Loucy (cell line): ENCODE measurements around the gene DNAH17.

Experiments used
- H2AFZ ChIP-seq: fragments of 200-600 bp; sonication (generic); 2 replicates; pipeline ENCODE4 v1.6.0; 2016; ENCODE audit warnings: antibody characterized with exemption, mild to moderate bottlenecking, low read length, moderate library complexity
- H3F3A ChIP-seq: fragments of 200-600 bp; 2 replicates; pipeline ENCODE4 v1.6.0; 2016; ENCODE audit warnings: antibody characterized with exemption, low read depth, mild to moderate bottlenecking
- H3K27me3 ChIP-seq: fragments of 200-600 bp; sonication (generic); 2 replicates; pipeline ENCODE4 v1.6.1; 2014; ENCODE audit warnings: low read length, mild to moderate bottlenecking; ENCODE audit not compliant: insufficient read depth, poor library complexity, severe bottlenecking
- H3K36me3 ChIP-seq: fragments of 200-600 bp; sonication (generic); 2 replicates; pipeline ENCODE4 v1.6.1; 2016; ENCODE audit warnings: low read length; ENCODE audit not compliant: insufficient read depth
- H3K4me1 ChIP-seq: fragments of 200-600 bp; sonication (generic); 2 replicates; pipeline ENCODE4 v1.5.1; 2014; ENCODE audit warnings: low read length, mild to moderate bottlenecking; ENCODE audit not compliant: insufficient read depth, poor library complexity, severe bottlenecking
- H3K4me2 ChIP-seq: fragments of 200-600 bp; sonication (generic); 2 replicates; pipeline ENCODE4 v1.6.0; 2014; ENCODE audit warnings: antibody characterized with exemption, low read length, low read depth, mild to moderate bottlenecking; ENCODE audit not compliant: poor library complexity, severe bottlenecking
- H3K4me3 ChIP-seq: fragments of 200-600 bp; sonication (generic); 2 replicates; pipeline ENCODE4 v1.5.1; 2014; ENCODE audit warnings: low read length, mild to moderate bottlenecking, mixed read lengths; ENCODE audit not compliant: poor library complexity, severe bottlenecking
- H3K79me2 ChIP-seq: fragments of 200-600 bp; sonication (generic); 2 replicates; pipeline ENCODE4 v1.6.1; 2014; ENCODE audit warnings: low read length; ENCODE audit not compliant: insufficient read depth
- H3K9ac ChIP-seq: fragments of 200-600 bp; sonication (generic); 2 replicates; pipeline ENCODE4 v1.6.0; 2014; ENCODE audit warnings: mild to moderate bottlenecking, low read depth, low read length, moderate library complexity; ENCODE audit not compliant: poor library complexity, severe bottlenecking
- H3K9me2 ChIP-seq: fragments of 200-600 bp; sonication (generic); replicated peaks from 2 replicates; pipeline ENCODE4 v1.6.1; 2016; ENCODE audit warnings: low read depth, low read length, mixed read lengths
- H3K9me3 ChIP-seq: fragments of 200-600 bp; sonication (generic); 2 replicates; pipeline ENCODE4 v1.6.1; 2014; ENCODE audit warnings: mild to moderate bottlenecking, antibody characterized with exemption, low read length, low read depth; ENCODE audit not compliant: insufficient read depth
- H4K20me1 ChIP-seq: fragments of 200-600 bp; sonication (generic); 2 replicates; pipeline ENCODE4 v1.6.0; 2014; ENCODE audit warnings: antibody characterized with exemption, low read length, mild to moderate bottlenecking; ENCODE audit not compliant: insufficient read depth, poor library complexity, severe bottlenecking
- CTCF ChIP-seq: fragments of 200-600 bp; sonication (generic); conservative IDR thresholded peaks from 2 replicates; pipeline ENCODE4 v1.5.1; 2014; ENCODE audit warnings: mild to moderate bottlenecking, antibody characterized with exemption, low read length
- EZH2phosphoT487 ChIP-seq: fragments of 200-600 bp; IDR thresholded peaks from 2 replicates; pipeline ENCODE4 v1.6.1; 2018; ENCODE audit warnings: antibody characterized with exemption, mild to moderate bottlenecking, moderate library complexity, borderline replicate concordance

Gene DNAH17

DNA sequence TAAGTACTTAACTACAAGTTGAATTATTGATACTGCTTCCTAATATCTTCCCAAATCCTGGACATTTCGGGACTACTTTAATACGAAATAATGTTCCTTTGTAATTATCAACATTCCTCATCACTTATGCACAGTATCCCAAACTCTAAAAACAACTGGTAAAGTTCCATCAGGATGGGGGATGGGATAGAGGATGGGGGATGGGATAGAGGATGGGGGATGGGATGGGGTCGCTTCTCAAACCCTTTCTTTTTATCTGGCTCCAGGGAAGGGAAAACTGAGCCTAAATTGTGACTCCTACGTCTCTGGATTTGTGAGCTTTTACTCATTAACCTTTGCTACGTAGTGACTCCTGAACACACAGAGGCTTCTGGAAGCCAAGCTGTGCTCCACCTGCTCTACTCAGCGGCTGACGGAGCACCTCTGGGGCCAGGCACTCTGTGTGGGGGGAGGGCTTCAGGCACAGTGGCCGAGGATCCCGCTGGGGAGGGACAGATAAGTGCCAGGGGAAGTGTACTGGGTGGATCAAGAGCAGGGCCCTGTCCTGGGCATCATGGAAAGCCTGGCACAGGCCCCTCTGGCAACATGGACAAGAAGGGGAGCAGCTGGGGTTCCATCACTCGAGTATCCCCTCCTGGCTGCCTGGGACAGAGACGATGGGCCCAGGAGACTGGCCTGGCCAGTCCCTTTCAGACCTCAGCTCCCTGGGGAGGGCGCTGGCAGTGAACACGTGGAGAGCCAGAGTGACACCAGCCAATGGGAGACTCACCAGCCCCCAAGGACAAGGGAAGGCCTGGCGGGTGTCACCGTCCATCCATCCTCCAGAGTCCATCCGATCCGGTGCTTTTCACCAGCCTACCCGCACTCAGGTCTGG lies 142.5 kb downstream of the DNAH17 start:
- no peak for TF ChIP-seq EZH2phosphoT487
- no peak for TF ChIP-seq CTCF
- no peak overlapping the region for H3K9ac ChIP-seq

GRCh38 chr17:78433780-78434335 lies 143.3 kb downstream of the DNAH17 start:
- H3K79me2 ChIP-seq: no peaks in the 10 kb centered on the region
- no peaks in the 10 kb centered on the region for H3K9me3 ChIP-seq
- TF ChIP-seq CTCF: no peak
- TF ChIP-seq EZH2phosphoT487: no peak
- H3K27me3 ChIP-seq: no peaks in the 10 kb centered on the region
- no peaks in the 10 kb centered on the region for H3F3A ChIP-seq
- no peaks in the 10 kb centered on the region for H3K9me2 ChIP-seq
- H3K9ac ChIP-seq: no peak overlapping the region
- H3K4me1 ChIP-seq: no peaks in the 10 kb centered on the region
- peaks cover 9% of the 10 kb centered on the region; the same call in 1 of the 2 replicates for H3K36me3 ChIP-seq
- no peaks in the 10 kb centered on the region for H4K20me1 ChIP-seq
- H3K4me2 ChIP-seq: no peak overlapping the region
- H3K4me3 ChIP-seq: no peak overlapping the region
- H2AFZ ChIP-seq: no peak overlapping the region

More for the DNA sequence above, 142.5 kb downstream of the DNAH17 start:
- no peak overlapping the region for H3K4me2 ChIP-seq
- no peaks in the 10 kb centered on the region for H3K79me2 ChIP-seq
- H3K36me3 ChIP-seq: peaks cover 1% of the 10 kb centered on the region; the same call in 1 of the 2 replicates
- no peaks in the 10 kb centered on the region for H3F3A ChIP-seq
- no peaks in the 10 kb centered on the region for H3K9me2 ChIP-seq
- H3K4me3 ChIP-seq: no peak overlapping the region
- no peaks in the 10 kb centered on the region for H4K20me1 ChIP-seq
- no peaks in the 10 kb centered on the region for H3K9me3 ChIP-seq
- no peaks in the 10 kb centered on the region for H3K4me1 ChIP-seq
- no peaks in the 10 kb centered on the region for H3K27me3 ChIP-seq
- H2AFZ ChIP-seq: no peak overlapping the region

DNA sequence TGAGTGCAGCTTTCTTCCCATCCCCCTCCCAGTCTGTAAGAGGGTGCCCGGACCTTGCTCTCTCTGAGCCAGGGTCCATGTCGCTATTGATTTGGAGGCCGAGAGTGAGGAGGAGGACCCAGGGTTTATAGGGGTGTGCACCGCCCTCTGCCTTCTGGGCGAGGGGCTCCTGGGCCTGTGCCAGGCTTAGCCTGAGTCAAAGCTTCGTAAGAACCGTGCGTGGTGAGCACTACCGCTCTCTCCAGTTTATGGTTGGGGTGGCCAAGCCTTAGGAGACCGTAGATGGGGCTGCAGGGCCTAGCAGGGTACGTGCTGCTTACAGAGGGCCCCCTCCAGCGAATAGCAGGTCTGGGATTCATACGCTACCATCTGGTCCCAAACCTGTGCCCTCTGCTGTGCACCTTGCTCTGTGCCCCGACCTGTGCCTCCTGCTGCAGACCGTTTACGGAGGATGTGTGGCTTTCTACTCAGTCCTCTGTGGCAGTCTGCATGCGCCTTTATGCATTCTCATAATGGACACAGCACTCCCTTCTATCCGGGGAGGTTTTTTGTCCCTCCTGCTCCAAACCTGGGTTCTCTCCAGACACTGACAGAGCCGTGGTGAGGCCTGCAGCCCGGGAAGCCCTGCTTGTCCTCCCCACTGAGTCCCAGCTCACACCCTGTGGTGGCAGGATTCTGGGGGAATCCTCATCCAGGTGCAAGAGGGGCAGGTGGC lies 144.0 kb downstream of the DNAH17 start:
- Histone ChIP-seq H3K4me2 (no peak overlapping the region), H3K4me3 (no peak overlapping the region), H3K9me3 (no peaks in the 10 kb centered on the region), H3K79me2 (no peaks in the 10 kb centered on the region), H4K20me1 (no peaks in the 10 kb centered on the region), H3F3A (no peaks in the 10 kb centered on the region), H2AFZ (no peak overlapping the region), H3K36me3 (peaks cover 11% of the 10 kb centered on the region; the same call in 1 of the 2 replicates), H3K9me2 (no peaks in the 10 kb centered on the region), H3K4me1 (no peaks in the 10 kb centered on the region), H3K27me3 (no peaks in the 10 kb centered on the region), H3K9ac (no peak overlapping the region)
- TF ChIP-seq EZH2phosphoT487 (no peak), CTCF (no peak)
